Activated CD8-positive, alpha-beta memory T cell treated with anti-CD3 and anti-CD28 coated beads for 24 hours (primary cell): Measurements from ENCODE around the gene ALOX5AP.

ENCODE experiments used
- DNase-seq: peaks from one replicate; pipeline ENCODE4 v3.0.0-alpha.2; 2020

The ALOX5AP gene

GRCh38 chr13:30735025-30735871 is at the start of gene ALOX5AP:
TSS of gene ALOX5AP (plus strand) at chr13:30735543. CDS start at chr13:30735606, 63 bp downstream.
- no peak for DNase-seq

DNA sequence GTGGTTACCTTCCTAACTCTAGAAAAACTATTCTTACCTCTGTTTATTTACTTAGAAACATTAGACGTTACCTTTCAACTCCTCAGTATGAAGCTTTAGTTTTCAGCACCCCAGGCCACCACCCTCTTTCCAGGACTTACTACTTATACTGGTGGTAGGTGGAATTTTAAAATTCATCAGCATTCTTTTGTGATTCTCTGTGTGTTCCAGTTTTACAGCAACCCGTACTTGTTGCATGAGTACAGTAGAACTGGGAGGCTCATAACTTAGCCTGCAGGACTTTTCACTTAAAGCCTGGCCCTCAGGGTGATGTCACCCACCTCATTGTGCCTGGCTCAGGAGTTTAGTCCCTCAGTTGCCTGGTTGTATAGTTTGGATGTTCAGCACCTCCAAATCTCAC is 49.4 kb upstream of the ALOX5AP start:
- no peak for DNase-seq

- no peak for DNase-seq
These were observed 47.7 kb upstream of the ALOX5AP start for GRCh38 chr13:30687601-30688000.

DNA sequence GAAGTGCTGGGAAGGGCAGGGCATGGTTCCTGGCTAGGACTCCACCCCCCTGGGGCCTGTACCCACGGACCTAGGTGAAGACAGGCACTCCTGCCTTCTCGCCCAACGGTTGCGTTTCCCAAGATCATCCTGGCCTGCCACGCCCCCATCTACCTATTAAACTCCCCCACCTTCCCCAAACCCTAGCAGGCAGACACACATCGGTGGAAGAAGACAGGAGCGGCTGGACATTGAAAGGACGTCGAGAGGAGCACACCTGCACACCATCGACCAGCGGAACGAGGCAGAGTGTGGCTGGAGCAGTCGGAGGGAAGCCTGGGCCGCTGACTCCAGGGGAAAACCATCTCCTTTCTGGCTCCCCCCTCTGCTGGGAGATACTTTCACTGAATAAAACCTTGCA is 45.6 kb upstream of the ALOX5AP start:
- DNase-seq: no peak

DNA sequence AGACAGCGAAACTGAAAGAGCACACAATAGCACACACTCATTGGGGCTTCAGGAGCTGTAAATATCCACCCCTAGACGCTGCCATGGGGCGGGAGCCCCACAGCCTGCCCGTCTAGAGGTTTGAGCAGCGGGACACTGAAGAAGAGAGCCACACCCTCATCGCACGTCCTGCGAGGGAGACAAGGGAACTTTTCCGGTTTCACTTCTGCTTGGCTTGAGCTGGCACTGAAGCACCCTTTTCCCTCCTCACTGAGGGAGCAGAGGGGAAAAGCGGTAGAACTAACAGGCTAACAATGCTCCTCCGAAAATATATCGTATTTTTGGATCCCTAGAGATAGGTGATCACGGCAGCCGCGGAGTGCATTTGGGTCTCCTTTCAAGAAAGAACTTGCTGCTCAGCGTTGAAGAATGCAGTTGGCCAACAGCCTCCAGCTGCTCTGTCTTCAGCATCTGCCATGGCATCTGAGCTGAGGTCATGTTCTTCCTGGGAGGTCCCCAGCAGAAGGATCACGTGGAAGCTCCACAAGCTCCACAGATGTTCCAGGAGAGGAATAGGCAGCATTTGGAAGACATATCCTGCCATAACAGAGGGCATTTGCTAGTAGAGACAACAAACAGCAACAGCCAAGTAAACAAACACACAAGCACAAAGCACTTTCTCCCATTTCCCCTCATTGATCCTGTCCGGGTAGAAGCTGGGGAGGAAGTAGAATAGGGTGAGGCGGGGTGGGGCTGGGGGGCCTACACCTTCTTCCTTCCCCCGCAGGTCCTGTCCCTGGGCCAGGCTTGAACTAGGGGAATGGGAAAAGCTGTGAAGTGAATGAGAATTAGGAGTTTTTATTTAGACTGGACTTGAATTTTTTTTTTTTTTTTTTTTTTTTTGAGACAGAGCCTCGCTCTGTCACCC is 44.8 kb upstream of the ALOX5AP start:
- no peak for DNase-seq

DNA sequence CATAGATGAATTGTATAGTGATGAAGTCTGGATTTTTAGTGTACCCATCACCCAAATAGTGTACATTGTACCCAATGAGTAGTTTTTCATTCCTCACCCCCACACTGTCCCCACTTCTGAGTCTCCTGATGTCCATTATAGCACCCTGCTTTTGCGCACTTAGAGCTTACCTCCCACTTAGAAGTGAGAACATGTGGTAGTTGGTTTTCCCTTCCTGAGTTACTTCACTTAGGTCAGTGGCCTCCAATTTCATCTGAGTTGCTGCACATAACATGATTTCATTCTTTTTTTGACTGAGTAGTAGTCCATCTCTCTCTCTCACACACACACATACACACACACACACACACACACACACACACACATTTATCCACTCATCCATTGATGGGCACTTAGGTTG is 43.2 kb upstream of the ALOX5AP start:
- DNase-seq: no peak

- DNase-seq: no peak
These were observed 38.8 kb upstream of the ALOX5AP start for GRCh38 chr13:30696278-30697176.

DNA sequence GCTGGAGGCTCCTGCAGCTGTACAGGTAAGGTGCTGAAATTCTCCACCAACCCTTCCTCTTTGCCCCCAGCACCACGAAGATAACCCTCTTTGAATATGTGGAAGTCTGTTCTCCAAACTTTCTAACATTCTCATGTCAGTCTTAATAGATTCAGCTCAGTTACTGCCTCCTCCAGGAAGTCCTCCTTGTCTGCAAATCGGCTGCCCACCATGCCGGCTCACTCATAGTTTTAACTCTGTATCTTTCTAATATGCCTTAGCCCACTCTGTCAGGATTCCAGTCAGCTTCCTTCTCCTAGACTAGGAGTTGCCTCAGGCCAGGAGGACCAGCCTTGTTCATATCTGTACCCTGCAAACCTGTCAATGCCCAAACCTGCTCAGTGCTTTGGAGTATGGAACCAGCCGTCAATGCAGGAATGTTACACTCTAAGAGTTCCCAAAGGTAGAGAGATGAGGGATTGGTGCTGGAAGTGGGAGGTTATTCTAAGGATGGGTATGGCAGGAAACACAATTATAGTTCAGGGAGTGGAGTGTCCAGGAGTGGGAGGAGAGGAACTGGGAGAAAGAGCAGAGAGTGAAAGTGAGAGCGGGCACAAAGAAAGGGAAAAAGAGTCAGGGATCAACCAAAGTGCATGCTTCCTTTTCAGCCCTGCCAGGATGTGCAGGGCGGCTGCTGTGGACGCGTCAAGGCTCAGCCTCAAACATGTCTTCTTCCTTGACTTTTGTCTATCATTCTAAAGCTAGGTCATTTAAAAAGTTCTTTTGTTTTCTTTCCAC is 38.0 kb upstream of the ALOX5AP start:
- DNase-seq: no peak

DNA sequence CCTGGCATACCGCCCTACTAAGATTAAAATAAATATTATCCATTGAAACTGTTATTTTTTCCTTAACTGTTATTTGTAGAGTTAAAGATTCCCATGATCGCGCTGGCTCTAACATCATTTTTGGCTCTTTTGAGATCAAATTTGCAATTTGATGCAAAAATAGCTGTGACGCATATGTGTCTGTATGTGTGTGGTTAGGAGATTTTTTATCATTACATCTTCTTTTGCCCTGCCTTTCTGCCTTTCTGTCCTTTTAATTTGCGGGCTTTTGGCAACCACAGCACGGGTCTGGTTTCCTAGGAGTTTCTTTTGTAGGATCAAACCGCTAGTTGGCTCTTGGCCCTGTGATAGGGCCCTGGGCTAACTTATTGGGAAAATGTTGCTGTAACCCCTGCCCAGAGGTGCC is 37.3 kb upstream of the ALOX5AP start:
- DNase-seq: no peak

GRCh38 chr13:30698488-30699005 is 36.8 kb upstream of the ALOX5AP start:
- DNase-seq: no peak

GRCh38 chr13:30700364-30700763 is 35.0 kb upstream of the ALOX5AP start:
- no peak for DNase-seq

DNA sequence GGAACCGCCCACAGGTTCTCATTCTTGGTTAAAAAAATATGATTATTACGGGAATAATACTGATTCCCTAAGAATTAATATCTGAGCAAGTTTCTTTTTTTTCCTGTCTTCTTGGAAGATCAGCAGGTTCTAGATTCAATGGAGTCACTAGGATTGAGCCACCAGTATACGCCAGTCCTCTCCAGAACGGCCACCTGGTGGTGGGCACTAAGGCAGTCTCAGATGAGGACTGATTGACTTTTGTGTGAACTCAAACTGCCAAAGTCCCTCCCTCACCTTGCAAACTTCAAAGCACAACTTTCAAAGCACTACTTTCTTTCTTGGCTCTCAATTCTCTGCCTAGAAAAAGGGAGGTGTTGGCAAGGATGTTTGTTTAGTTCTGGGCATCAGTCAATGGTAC is 33.3 kb upstream of the ALOX5AP start:
- DNase-seq: no peak

DNA sequence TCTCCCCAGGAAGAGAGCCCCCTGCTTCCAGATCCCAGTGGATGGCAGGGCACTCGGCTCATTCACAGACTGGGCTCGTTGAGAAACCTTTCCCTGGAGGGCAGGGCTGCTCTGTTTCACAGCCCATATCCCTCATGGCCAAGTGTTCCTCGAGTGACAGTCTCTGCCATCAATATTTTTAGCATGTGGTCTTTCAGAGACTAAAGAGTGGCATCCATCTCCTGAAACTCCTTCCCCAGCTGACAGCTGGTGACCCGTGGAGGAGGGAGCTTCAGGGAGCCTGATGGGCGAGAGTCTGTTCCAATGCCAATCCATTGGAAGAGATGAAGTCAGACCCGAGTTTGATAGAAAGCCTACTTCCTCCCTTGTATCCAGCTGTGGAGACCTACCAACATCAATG is 30.7 kb upstream of the ALOX5AP start:
- DNase-seq: no peak

GRCh38 chr13:30705680-30706079 is 29.7 kb upstream of the ALOX5AP start:
- no peak for DNase-seq

DNA sequence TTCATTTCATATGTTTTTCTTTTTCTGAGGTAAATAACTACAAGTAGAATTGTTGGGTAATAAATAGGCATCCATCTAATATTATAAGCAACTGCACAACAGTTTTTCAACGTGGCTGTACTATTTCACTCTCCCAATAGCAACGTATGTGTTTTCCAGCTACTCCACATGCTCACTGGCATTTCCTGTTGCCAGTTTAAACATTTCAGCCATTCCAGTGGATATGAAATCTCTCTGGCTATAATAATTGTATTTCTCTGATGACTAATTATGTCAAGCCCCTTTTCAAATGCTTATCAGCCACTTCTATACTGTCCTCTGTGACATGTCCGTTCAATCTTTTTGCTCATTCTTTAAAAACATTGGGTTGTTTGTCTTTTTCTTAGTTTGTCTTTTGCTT is 26.8 kb upstream of the ALOX5AP start:
- no peak for DNase-seq

DNA sequence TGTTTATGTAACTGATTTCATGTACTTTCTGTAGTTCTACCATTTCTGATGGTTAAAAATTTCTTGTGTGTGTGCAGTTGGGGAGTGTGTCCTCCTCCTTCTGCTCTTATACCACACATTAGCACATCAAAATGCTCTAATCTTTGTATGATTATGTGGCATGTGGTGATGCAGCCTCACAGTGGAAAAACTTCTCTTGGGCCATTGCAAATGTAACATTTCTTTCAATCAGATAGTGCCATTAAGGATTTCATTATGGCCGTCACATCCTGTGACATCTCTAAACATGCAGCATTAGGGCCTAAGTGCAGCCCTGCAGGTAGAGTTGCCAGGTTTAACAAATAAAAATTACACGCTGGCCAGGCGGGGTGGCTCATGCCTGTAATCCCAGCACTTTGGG is 24.9 kb upstream of the ALOX5AP start:
- no peak for DNase-seq

DNA sequence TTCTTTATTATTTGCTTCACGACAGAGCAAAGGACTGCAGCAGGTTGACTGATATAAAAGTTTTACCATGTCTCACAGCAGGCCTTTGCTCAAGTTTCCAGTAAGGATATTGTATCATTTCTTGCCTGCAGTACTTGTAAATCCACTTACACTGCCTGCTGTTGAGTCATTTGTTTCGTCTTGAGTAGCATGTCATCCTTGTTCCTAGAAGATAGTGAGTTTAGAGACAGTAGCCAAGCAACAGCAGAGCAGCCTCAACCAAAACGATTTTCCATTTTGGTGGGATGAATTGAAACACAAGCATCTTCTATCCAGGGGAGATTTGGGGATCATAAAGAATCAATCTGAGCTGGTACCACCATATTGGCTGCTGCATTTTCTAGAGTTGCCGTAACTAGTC is 24.0 kb upstream of the ALOX5AP start:
- DNase-seq: no peak

DNA sequence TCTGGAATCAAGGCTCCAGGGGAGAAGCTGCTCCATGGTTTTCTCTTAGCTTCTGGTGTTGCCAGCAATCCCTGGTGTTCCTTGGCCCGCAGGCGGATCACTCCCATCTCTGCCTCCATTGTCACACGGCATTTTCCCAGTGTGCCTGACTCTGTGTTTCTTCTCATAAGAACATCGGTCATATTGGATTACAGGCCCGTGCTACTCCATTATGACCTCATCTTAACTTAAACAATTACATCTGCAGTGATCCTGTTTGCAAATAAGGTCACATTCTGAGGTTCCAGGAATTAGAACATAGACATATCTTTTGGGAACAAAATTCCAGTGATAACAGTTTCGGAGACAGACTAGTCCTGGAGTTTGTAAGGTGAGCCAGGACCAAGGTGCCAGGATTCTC is 23.5 kb upstream of the ALOX5AP start:
- no peak for DNase-seq

DNA sequence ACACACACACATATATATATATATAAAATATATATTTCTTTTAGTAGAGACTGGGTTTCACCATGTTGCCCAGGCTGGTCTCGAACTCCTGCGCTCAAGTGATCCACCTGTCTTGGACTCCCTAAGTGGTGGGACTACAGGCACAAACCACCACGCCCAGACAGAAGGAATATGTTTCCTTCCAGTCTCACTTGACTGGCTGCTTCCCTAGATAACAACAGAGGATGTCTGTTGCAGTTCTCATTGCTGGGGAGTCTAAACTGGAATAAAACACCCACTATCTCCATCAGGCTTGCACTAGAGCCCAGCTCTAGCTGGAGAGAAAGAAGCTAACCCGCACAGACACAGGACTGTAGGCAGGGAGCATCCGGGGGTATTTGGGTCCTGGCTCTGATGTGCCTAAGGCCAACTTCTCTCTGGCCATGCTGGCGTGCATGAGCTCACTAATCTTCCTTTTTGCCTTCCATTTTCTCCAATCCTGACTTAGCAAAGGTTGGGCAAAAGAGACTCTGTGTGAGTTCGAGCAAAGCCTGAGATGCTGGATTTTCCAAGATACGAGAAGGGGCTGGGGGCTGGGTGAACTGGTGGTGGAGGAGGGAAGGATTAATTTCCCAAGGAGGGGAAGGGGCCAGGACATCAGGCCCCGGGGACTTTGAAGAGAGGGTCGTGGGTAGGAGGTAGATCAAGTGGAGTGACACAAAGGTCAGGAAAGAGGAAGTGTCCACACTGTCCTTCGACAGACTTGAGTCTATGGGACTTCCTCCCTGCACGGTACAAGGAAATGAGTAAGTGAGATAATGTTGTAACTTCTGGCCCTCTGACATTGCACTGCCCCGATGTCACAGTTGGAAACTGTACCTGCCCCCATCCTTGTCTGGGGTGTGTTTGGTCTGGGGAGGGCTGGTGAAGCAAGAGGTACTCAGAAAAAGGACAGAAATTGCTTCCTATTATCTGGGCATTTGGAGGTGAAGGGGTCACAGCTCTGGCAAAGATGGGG is 22.5 kb upstream of the ALOX5AP start:
- DNase-seq: no peak

GRCh38 chr13:30714629-30715371 is 20.5 kb upstream of the ALOX5AP start:
- no peak for DNase-seq
